NB4 (cell line): Measurements from ENCODE around the gene REEP1.

Source experiments
- DNase-seq: peaks from one replicate; pipeline ENCODE4 v3.0.0; 2010; ENCODE audit warnings: low read depth
- H3K4me3 ChIP-seq: one replicate; pipeline ENCODE4 v1.5.1; 2011; ENCODE audit warnings: mild to moderate bottlenecking, low read depth, low read length, moderate library complexity
- CTCF ChIP-seq: IDR thresholded peaks from one replicate; pipeline ENCODE4 v1.5.1; 2012; ENCODE audit warnings: low read depth, low read length
- MYC ChIP-seq: IDR thresholded peaks from 2 replicates; pipeline ENCODE4 v1.6.1; 2011; ENCODE audit warnings: low read depth, low read length
- POLR2A ChIP-seq: IDR thresholded peaks from 2 replicates; pipeline ENCODE4 v1.6.1; 2011; ENCODE audit warnings: mild to moderate bottlenecking; ENCODE audit not compliant: insufficient read length; ENCODE audit errors: extremely low read depth
- TF ChIP-seq, protein P1 (sequence below): IDR thresholded peaks from 2 replicates; pipeline ENCODE4 v1.6.1; 2011; ENCODE audit warnings: low read depth, low read length

Gene REEP1

GRCh38 chr2:86284401-86284841 is 53.0 kb downstream of the REEP1 start:
- TF ChIP-seq, protein P1, sequence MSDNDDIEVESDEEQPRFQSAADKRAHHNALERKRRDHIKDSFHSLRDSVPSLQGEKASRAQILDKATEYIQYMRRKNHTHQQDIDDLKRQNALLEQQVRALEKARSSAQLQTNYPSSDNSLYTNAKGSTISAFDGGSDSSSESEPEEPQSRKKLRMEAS = no peak
- TF ChIP-seq POLR2A (no peak), CTCF (no peak), MYC (no peak)
- no peak for DNase-seq
- no peak overlapping the region for H3K4me3 ChIP-seq

DNA sequence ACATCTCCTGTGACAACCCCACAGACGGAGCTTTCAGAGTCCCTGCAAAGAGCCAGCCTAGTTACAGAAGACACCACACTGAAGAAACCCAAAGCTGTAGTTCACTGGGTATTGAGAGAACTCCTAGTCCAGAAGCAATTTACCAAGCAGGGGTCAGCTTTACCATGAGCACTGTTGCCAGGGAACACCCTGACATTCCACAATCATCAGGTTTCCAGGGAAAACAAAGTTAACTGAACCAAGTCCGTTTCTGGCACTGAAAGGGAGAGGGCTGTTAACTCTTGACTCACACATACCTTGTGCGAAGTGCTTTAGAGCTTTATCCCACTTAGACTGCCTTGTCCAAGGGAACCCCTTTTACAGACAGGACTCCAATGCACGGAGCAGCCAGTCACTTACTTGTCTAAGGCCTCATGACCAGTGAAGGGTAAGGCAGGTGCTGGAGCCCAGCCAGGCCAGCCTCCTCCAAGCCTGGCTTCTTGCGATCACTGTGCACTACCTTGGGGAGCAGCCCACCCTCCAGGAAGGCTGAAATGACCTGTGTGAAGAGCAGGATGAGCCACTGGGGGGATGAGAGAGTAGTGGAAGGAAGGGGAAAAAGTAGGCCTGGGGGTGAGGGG is 53.9 kb downstream of the REEP1 start:
- DNase-seq = no peak
- no peak overlapping the region for H3K4me3 ChIP-seq
- TF ChIP-seq CTCF (no peak), MYC (no peak), POLR2A (no peak)
- TF ChIP-seq, protein P1 = no peak

DNA sequence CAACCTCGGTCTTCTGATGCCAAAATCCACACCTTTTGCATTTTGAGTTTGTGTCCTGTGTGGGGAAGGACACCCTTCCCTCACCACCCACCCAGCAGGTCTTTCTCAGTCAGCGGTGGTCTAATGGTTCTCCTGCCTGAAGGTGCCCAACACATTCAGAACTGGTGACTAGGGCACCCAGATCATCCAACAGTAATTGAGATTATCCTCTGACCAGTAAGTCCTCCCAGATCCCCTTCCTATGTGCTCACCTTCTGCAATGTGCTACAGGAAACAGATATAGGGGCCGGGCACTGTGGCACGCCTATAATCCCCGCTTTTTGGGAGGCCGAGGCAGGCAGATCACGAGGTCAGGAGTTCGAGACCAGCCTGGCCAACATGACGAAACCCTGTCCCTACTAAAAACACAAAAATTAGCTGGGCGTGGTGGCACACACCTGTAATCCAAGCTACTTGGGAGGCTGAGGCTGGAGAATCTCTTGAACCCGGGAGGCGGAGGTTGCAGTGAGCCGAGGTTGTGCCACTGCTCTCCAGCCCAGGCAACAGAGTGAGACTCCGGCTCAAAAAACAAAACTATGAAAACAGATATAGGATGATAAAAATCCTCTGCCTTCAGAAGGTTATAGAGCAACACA is 56.2 kb downstream of the REEP1 start:
- H3K4me3 ChIP-seq = no peak overlapping the region
- no peak for TF ChIP-seq POLR2A
- no peak for TF ChIP-seq CTCF
- TF ChIP-seq, protein P1 = no peak

DNA sequence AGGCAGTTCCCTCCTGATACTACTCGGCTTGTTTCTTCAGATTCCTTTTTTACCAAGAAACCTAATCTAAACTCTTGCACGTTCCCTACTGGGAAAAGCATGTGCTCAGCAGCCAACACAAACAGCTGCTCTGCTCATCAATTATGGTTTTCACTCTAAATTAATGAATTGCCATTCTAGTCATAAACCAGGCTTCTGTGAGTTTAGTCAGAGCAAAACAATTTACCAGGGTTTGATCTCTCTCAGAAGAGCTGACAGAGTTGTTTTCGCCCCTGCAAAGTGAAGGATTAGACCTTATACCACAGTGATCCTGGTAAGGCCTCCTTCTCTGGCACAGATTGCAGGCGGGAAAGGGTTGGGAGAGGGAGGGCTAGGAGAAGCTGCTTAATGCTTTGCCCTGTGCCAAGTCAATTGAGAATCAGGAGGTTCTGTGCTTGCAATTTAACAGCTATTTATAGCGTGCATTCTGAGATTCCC is 57.2 kb downstream of the REEP1 start:
- H3K4me3 ChIP-seq = no peak overlapping the region
- TF ChIP-seq, protein P1 = no peak
- TF ChIP-seq CTCF (no peak), MYC (no peak), POLR2A (no peak)
- no peak for DNase-seq

More for the DNA sequence above, 56.2 kb downstream of the REEP1 start:
- DNase-seq = no peak

GRCh38 chr2:86275962-86276361 is 61.5 kb downstream of the REEP1 start:
- no peak for DNase-seq
- H3K4me3 ChIP-seq = no peak overlapping the region
- TF ChIP-seq MYC (no peak), CTCF (no peak), POLR2A (no peak)
- TF ChIP-seq, protein P1 = no peak
